GM21786 (cell line): Measurements from ENCODE around the gene ZNF230.
A peak's percentile ranks its signal among the peaks of the same experiment; 100 is the strongest.

ENCODE experiments used
- ATAC-seq: cut with Tn5 transposase; IDR thresholded peaks from one replicate; pipeline ENCODE4 v1.9.1; 2021; ENCODE audit not compliant: unreplicated experiment

The ZNF230 gene

DNA sequence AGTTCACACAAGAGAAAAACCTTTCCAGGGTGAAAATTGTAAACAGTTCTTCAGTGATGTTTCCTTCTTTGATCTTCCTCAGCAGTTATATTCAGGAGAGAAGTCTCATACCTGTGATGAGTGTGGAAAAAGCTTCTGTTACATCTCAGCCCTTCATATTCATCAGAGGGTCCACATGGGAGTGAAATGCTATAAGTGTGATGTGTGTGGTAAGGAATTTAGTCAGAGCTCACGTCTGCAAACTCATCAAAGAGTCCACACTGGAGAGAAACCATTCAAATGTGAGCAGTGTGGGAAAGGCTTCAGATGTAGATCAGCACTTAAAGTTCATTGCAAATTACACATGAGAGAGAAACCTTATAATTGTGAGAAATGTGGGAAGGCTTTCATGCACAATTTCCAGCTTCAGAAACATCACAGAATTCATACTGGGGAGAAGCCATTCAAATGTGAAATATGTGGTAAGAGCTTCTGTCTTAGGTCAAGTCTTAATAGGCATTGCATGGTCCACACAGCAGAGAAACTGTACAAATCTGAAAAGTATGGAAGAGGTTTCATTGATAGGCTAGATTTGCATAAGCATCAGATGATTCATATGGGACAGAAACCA lies 29.3 kb downstream of the ZNF230 start:
- ATAC-seq: no peak

DNA sequence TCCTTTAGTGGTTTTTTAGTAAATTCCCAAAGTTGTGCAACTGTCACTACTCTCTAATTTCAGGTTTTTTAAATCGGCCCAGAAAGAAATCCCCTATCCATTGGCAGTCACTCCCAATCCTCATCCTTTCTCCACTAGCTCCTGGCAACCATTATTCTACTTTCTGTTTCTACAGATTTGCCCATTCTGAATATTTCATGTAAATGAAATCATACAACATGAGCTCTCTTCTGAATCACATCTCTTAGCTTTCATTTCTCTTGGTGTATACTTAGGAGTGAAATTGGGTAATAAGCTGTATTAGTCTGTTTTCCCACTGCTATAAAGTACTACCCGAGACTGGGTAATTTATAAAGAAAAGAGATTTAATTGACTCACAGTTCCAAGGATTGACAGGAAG lies 39.4 kb downstream of the ZNF230 start:
- no peak for ATAC-seq

DNA sequence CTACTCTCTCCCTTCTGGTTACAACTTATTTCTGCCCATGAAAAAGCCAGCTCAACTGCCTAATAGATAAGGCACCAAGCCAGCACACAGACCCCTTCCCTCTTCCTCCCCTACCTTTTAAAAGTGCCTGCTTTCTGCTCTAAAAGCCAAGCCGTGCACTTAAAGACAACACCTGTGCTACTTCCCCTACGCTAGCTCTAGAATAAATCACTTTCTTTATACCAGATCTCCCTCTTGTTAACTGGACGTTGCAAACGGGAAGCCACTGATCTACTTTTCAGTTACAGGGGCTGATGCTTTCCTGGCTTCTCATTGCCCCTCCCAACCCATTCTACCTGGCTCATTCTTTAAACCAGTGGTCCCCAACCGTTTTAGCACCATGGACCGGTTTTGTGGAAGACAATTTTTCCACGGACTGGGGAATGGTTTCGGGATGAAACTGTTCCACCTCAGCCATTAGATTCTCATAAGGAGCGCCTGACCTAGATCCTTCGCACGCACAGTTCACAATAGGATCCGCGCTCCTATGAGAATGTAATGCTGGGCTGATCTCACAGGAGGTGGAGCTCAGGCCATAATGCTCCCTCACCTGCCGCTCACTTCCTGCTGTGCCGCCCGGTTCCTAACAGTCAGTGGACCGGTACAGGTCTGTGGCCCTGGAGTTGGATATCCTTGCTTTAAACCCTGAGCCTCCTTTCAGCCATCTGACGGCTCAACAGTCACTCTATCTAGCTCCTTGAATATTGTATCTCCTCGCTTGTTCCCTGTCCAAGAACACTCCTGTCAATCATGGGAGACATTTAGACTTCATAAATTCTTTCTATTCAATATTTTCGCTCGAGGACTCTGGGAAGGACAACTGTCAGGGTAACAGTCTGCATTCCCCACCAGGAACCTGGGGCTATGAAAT lies 48.2 kb downstream of the ZNF230 start:
- ATAC-seq: no peak

DNA sequence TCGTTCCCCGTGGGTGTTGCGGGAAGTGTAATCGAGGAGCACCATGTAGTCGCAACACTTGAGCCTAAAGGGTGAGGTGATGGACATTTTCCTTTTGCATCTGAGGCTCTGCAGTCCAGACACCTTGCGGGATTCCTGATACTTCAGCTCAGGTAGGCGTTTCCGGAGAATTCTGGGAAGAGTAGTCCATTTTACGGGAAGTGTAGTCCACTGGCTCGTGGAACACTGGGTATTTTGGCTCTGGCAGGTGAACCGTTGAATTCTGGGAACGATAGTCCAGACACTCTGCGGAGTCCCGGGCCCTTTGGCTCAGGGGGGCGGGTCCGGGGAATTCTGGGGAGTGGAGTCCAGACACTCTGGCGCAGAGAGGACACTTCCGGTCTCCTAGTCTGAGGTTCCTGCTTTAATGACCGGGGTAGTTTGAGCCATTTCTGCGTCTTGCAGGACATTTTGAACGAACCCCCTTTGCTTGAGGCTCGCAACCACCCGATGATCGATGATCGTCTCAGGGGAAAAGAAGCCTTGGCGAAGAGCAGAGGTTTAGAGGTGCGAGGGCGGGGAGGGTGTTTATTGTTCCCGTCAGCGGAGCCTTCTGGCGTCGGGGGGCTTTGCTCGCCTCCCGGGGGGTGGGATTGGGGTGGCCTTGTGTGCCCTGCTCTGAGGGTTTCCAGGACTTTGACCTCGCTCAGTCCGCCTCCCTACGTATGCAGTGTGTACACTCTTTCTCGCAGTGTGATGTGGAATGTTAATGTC lies 49.1 kb downstream of the ZNF230 start, which contains the start of gene ZNF223:
Gene ZNF223, plus strand, starts transcription at position 387 of the 753 bp plus-strand sequence. CDS start 3,141 bp downstream, outside the sequence.
- ATAC-seq: peak; percentile 78

DNA sequence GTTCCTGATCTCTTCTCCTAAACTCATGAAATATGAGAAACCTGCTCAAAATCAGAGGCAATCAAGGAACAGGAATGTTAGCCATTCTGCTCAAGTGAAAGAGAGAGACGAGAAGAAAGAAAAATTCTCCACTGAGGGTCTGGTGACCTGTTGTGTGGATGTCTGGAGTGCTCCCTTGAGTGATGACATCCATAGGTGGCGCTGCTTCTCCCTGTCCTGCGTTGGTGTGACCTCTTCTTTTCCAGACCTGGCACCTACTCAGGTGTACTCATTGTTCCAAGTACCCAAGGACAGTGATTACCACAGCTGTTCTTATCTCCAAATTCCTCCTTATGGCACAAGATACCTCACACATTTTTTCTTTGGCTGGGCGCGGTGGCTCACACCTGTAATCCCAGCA lies 53.1 kb downstream of the ZNF230 start:
- no peak for ATAC-seq

DNA sequence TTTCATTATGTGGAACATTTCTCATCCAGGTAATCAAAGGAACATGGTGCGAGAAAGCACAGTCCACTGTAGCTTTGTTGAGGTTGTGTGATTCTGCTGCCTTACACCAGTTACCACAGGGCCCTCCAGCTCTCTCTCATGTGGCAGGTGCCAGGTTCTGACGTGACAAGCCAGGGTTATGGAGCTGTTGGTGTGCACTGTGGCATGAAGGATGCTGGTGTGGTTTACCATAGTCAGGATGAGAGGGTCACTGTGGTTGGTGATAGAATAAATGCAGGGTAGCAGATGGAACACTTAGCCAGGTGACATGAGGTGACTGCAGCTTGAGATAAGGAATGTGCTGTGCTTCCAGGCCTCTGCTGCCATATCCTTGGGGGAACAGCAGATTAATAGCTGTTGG lies 56.5 kb downstream of the ZNF230 start:
- no peak for ATAC-seq

DNA sequence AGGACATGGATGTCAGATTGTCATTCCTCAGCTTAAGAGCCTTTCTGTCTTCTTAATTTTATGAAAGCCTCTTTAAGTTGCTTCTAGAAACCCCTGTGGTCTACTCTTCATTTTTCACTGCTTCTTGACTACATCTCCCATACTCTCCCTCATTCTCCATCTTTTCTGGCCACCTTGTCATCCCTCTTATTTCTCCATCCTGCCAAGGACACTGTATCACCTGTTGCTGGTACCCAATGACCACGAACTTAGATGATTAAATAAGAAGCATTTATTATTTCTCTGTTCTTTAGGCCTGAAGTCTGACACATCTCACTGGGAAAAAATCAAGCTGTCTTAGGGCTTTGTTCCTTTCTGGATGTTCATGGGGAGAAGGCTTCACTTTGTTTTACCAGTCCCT lies 58.3 kb downstream of the ZNF230 start:
- no peak for ATAC-seq
